GM23338 (cell line): ENCODE measurements around the gene PCCB. TPM values are rescaled to one million over a fixed set of nuclear protein-coding genes. Genes with fewer than 3 reads are reported as not detected.

Source experiments
- ATAC-seq: fragments of 200-7000 bp; cut with Tn5 transposase; 3 replicates; pipeline ENCODE4 v1.9.1; 2020
- DNase-seq: peaks from one replicate; pipeline ENCODE4 v3.0.0-alpha.2; 2015; ENCODE audit warnings: low spot score
- H2AFZ ChIP-seq: fragments of 200-600 bp; sonication (generic); 2 replicates; pipeline ENCODE4 v1.8.0; 2016; ENCODE audit warnings: antibody characterized with exemption, mild to moderate bottlenecking, moderate library complexity
- H3F3A ChIP-seq: fragments of 200-600 bp; sonication (generic); replicated peaks from 2 replicates; pipeline ENCODE4 v1.8.0; 2017; ENCODE audit warnings: antibody characterized with exemption, mixed run types, low read depth
- H3K27ac ChIP-seq: fragments of 200-600 bp; sonication (generic); 2 replicates; pipeline ENCODE4 v1.6.1; 2016; ENCODE audit warnings: low read depth
- H3K27me3 ChIP-seq: fragments of 200-600 bp; sonication (generic); 2 replicates; pipeline ENCODE4 v1.8.0; 2016; ENCODE audit warnings: mild to moderate bottlenecking, mixed run types, moderate library complexity; ENCODE audit not compliant: insufficient read depth
- H3K36me3 ChIP-seq: fragments of 200-600 bp; sonication (generic); 2 replicates; pipeline ENCODE4 v1.8.0; 2016; ENCODE audit warnings: mild to moderate bottlenecking; ENCODE audit not compliant: insufficient read depth
- H3K4me1 ChIP-seq: fragments of 200-600 bp; sonication (generic); 2 replicates; pipeline ENCODE4 v1.8.0; 2016; ENCODE audit warnings: mild to moderate bottlenecking, moderate library complexity; ENCODE audit not compliant: insufficient read depth
- H3K4me2 ChIP-seq: fragments of 200-600 bp; sonication (generic); 2 replicates; pipeline ENCODE4 v1.7.1; 2017; ENCODE audit warnings: mixed run types
- H3K4me3 ChIP-seq: fragments of 200-600 bp; sonication (generic); 2 replicates; pipeline ENCODE4 v1.6.1; 2016; ENCODE audit warnings: mixed run types
- H3K79me2 ChIP-seq: fragments of 200-600 bp; sonication (generic); replicated peaks from 2 replicates; pipeline ENCODE4 v1.8.0; 2017; ENCODE audit warnings: mild to moderate bottlenecking; ENCODE audit not compliant: insufficient read depth
- H3K9me2 ChIP-seq: fragments of 200-600 bp; sonication (generic); 2 replicates; pipeline ENCODE4 v1.8.0; 2017; ENCODE audit not compliant: insufficient read depth
- H4K20me1 ChIP-seq: fragments of 200-600 bp; sonication (generic); replicated peaks from 2 replicates; pipeline ENCODE4 v1.8.0; 2017; ENCODE audit warnings: mild to moderate bottlenecking; ENCODE audit not compliant: insufficient read depth
- H3K27ac Mint-ChIP-seq: 2 replicates; pipeline ENCODE4 v1.8.0; 2020; ENCODE audit warnings: inconsistent platforms, mild to moderate bottlenecking, moderate library complexity, mixed read lengths
- H3K27me3 Mint-ChIP-seq: 3 replicates; pipeline ENCODE4 v1.8.0; 2022; ENCODE audit warnings: low read depth, mild to moderate bottlenecking, moderate library complexity, mixed read lengths, inconsistent platforms; ENCODE audit not compliant: insufficient read depth, poor library complexity
- H3K36me3 Mint-ChIP-seq: 3 replicates; pipeline ENCODE4 v1.8.0; 2021; ENCODE audit warnings: low read depth, mild to moderate bottlenecking, inconsistent platforms, moderate library complexity, mixed read lengths
- H3K4me1 Mint-ChIP-seq: 3 replicates; pipeline ENCODE4 v1.8.0; 2020; ENCODE audit warnings: mild to moderate bottlenecking, inconsistent platforms, mixed read lengths
- H3K4me3 Mint-ChIP-seq: 3 replicates; pipeline ENCODE4 v1.8.0; 2021; ENCODE audit warnings: moderate library complexity, mild to moderate bottlenecking, inconsistent platforms, mixed read lengths
- H3K9me3 Mint-ChIP-seq: 3 replicates; pipeline ENCODE4 v1.8.0; 2020; ENCODE audit warnings: moderate library complexity, mild to moderate bottlenecking, inconsistent platforms, mixed read lengths
- CREB1 ChIP-seq: fragments of 250-450 bp; sonication (Bioruptor Pico); IDR thresholded peaks from 2 replicates; pipeline ENCODE4 v1.5.0; 2020; ENCODE audit warnings: low read depth, mild to moderate bottlenecking, moderate library complexity
- CTCF ChIP-seq, 2 experiments: fragments of 200-600 bp in 1 of 2; sonication (generic) in 1 of 2; conservative IDR thresholded peaks; 2 replicates each; pipeline versions ENCODE4 v1.5.1 to v1.6.1; 2016 to 2017; ENCODE audit warnings: antibody characterized with exemption in 2 of 2, low read depth in 2 of 2, mild to moderate bottlenecking in 2 of 2, moderate library complexity in 1 of 2
- ETS1 ChIP-seq: IDR thresholded peaks from 2 replicates; pipeline ENCODE4 v1.6.1; 2016; ENCODE audit warnings: antibody characterized with exemption
- EZH2 ChIP-seq: fragments of 200-600 bp; sonication (generic); IDR thresholded peaks from one replicate; pipeline ENCODE4 v1.8.0; 2017; ENCODE audit warnings: antibody characterized with exemption, mild to moderate bottlenecking, low read depth; ENCODE audit not compliant: unreplicated experiment
- EZH2phosphoT487 ChIP-seq: fragments of 200-600 bp; sonication (generic); IDR thresholded peaks from one replicate; pipeline ENCODE4 v1.8.1; 2018; ENCODE audit warnings: antibody characterized with exemption; ENCODE audit not compliant: unreplicated experiment
- JUNB ChIP-seq: IDR thresholded peaks from one replicate; pipeline ENCODE4 v1.6.1; 2016; ENCODE audit warnings: antibody characterized with exemption; ENCODE audit not compliant: unreplicated experiment
- NANOG ChIP-seq: IDR thresholded peaks from 2 replicates; pipeline ENCODE4 v1.6.1; 2016; ENCODE audit warnings: antibody characterized with exemption, borderline replicate concordance
- POLR2AphosphoS5 ChIP-seq: IDR thresholded peaks from 2 replicates; pipeline ENCODE4 v1.6.1; 2016; ENCODE audit warnings: antibody characterized with exemption, low read depth
- REST ChIP-seq: IDR thresholded peaks from one replicate; pipeline ENCODE4 v1.6.1; 2018; ENCODE audit warnings: antibody characterized with exemption; ENCODE audit not compliant: unreplicated experiment
- STAT1 ChIP-seq: IDR thresholded peaks from one replicate; pipeline ENCODE4 v1.6.1; 2016; ENCODE audit warnings: antibody characterized with exemption; ENCODE audit not compliant: unreplicated experiment
- ZNF114 ChIP-seq: fragments of 250-450 bp; sonication (Bioruptor Pico); IDR thresholded peaks from 2 replicates; pipeline ENCODE4 v1.5.0; 2020; ENCODE audit warnings: mild to moderate bottlenecking, moderate library complexity
- ZNF331 ChIP-seq: fragments of 250-450 bp; sonication (Bioruptor Pico); IDR thresholded peaks from 2 replicates; pipeline ENCODE4 v1.5.0; 2020; ENCODE audit warnings: low read depth, mild to moderate bottlenecking, moderate library complexity
- ZNF462 ChIP-seq: fragments of 250-450 bp; sonication (Bioruptor Pico); IDR thresholded peaks from 2 replicates; pipeline ENCODE4 v1.5.0; 2020; ENCODE audit warnings: mild to moderate bottlenecking, moderate library complexity
- polyA plus RNA-seq: library from polyadenylated mRNA; unstranded; fragments of >200 nt; fragmentation: Nextera tagmentation; extraction: Ambion mirVana; gene quantifications from 2 replicates; pipeline ENCODE4 v1.2.1, GENCODE V29; 2016
- total RNA-seq: library from RNA; depleted of rRNA; stranded (reverse); fragments of >200 nt; shearing (Covaris generic); gene quantifications from 2 replicates; pipeline ENCODE4 v1.2.3, GENCODE V29; 2014

The PCCB gene
- total and polyA plus RNA-seq, 2 experiments from 2014 or later, result 42.7 to 76.8 TPM

GRCh38 chr3:136209921-136210320 is 40.2 kb upstream of the PCCB start:
- Histone ChIP-seq H3K27me3 (no peaks in the 10 kb centered on the region), H3F3A (no peaks in the 10 kb centered on the region), H3K4me3 (no peak overlapping the region), H2AFZ (no peak overlapping the region), H3K27ac (no peak overlapping the region), H4K20me1 (no peaks in the 10 kb centered on the region), H3K4me1 (no peaks in the 10 kb centered on the region), H3K79me2 (no peaks in the 10 kb centered on the region), H3K9me2 (no peaks in the 10 kb centered on the region), H3K36me3 (no peaks in the 10 kb centered on the region), H3K4me2 (no peak overlapping the region)
- TF ChIP-seq ZNF331 (CRISPR knock-in tag), result no peak
- no peak for TF ChIP-seq NANOG
- no peak for TF ChIP-seq EZH2phosphoT487
- TF ChIP-seq STAT1, result no peak
- TF ChIP-seq ETS1, result no peak
- TF ChIP-seq JUNB, result no peak
- no peak for TF ChIP-seq EZH2
- no peak for TF ChIP-seq CREB1 (CRISPR knock-in tag)
- no peak for TF ChIP-seq CTCF (conservative IDR thresholded peaks at IDR 0.05; ENCODE audit: low read depth in 2 of 2)
- no peak for TF ChIP-seq POLR2AphosphoS5
- TF ChIP-seq REST, result no peak
- TF ChIP-seq ZNF114 (CRISPR knock-in tag), result no peak
- no peak for TF ChIP-seq ZNF462 (CRISPR knock-in tag)
- no peak overlapping the region for H3K4me3 Mint-ChIP-seq
- H3K4me1 Mint-ChIP-seq, result no peaks in the 10 kb centered on the region
- DNase-seq (no peak), ATAC-seq (no peak)
- no peaks in the 10 kb centered on the region; the same call in 2 of the 3 replicates for H3K9me3 Mint-ChIP-seq
- H3K27me3 Mint-ChIP-seq, result peaks cover 3% of the 10 kb centered on the region
- H3K27ac Mint-ChIP-seq, result no peak overlapping the region
- no peaks in the 10 kb centered on the region for H3K36me3 Mint-ChIP-seq
